Nephron progenitor cell (in vitro differentiated cells): ENCODE data around the gene IRX2.

Experiments
- DNase-seq: peaks from one replicate; pipeline ENCODE4 v3.0.0; 2021
- H3K27ac Mint-ChIP-seq: 2 replicates; pipeline ENCODE4 v1.8.0; 2021; ENCODE audit warnings: mild to moderate bottlenecking, moderate library complexity, mixed read lengths
- H3K27me3 Mint-ChIP-seq: 2 replicates; pipeline ENCODE4 v1.8.0; 2021; ENCODE audit warnings: mild to moderate bottlenecking, low read depth, mixed read lengths; ENCODE audit not compliant: poor library complexity
- H3K36me3 Mint-ChIP-seq: 2 replicates; pipeline ENCODE4 v1.8.0; 2021; ENCODE audit warnings: low read depth, mixed read lengths
- H3K4me1 Mint-ChIP-seq: 2 replicates; pipeline ENCODE4 v1.8.0; 2021; ENCODE audit warnings: mixed read lengths
- H3K4me3 Mint-ChIP-seq: 2 replicates; pipeline ENCODE4 v1.8.0; 2021; ENCODE audit warnings: mild to moderate bottlenecking, moderate library complexity, mixed read lengths
- H3K9me3 Mint-ChIP-seq: 2 replicates; pipeline ENCODE4 v1.8.0; 2021; ENCODE audit warnings: mild to moderate bottlenecking, moderate library complexity, mixed read lengths
- CTCF ChIP-seq: fragments of 200-600 bp; sonication (generic); IDR thresholded peaks from 2 replicates; pipeline ENCODE4 v1.5.0; 2021; ENCODE audit warnings: antibody characterized with exemption

The IRX2 gene

GRCh38 chr5:2714026-2714425 lies 37.5 kb downstream of the IRX2 start:
- Mint-ChIP-seq H3K36me3 (no peaks in the 10 kb centered on the region), H3K27me3 (peaks cover 35% of the 10 kb centered on the region), H3K4me1 (peaks cover 6% of the 10 kb centered on the region), H3K27ac (no peak overlapping the region), H3K4me3 (no peak overlapping the region), H3K9me3 (no peaks in the 10 kb centered on the region)
- DNase-seq = no peak
- no peak for TF ChIP-seq CTCF

DNA sequence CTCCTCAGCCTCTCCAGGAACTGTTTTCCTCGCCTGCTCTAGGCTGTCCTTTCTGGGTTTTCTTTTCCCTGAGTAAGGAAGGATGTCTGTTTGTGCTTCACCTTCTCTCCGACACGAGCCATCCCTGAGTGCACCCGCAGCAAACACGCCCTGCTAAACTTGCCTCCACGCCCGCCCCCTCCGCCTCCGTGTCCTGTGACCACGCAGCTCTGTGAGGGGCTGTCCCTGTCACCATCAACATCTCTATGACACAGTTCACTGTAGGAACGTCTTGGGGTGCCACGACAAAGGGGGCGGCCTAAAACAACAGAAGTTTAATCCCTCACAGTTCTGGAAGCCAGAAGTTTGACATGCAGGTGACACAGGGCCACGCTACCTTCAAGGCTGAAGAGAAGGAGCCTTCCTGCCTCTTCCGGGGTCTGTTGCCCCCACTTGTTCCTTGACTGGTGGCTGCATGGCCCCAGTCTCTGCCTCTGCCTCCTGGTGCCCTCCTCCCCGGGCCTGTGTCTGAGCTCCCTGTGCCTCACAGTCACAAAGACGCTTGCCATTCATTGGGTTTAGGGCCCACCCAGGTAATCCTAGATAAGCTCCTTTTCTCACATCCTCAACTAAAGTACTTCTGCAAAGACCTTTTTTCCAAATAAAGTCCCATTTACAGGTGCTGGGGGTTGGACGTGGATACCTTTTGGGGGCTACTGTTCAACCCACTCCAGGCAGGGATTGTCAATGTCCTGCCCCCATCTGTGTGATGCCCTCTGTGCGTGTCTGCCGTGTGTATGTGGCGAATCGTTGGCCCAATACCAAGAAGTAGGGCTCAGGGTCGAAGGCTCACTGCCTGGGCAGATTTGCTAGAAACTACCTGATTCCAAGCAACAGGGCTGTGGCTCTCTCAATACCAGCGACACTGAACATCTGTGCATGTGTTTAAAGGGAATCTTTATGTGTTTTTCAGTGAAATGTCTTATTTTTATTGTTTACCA lies 39.7 kb downstream of the IRX2 start:
- peaks cover 25% of the 10 kb centered on the region for H3K27me3 Mint-ChIP-seq
- H3K36me3 Mint-ChIP-seq = no peaks in the 10 kb centered on the region
- no peak for TF ChIP-seq CTCF
- no peak for DNase-seq
- no peak overlapping the region for H3K4me3 Mint-ChIP-seq
- H3K4me1 Mint-ChIP-seq = peaks cover 2% of the 10 kb centered on the region
- H3K9me3 Mint-ChIP-seq = no peaks in the 10 kb centered on the region
- H3K27ac Mint-ChIP-seq = peak overlapping the region; percentile 86

DNA sequence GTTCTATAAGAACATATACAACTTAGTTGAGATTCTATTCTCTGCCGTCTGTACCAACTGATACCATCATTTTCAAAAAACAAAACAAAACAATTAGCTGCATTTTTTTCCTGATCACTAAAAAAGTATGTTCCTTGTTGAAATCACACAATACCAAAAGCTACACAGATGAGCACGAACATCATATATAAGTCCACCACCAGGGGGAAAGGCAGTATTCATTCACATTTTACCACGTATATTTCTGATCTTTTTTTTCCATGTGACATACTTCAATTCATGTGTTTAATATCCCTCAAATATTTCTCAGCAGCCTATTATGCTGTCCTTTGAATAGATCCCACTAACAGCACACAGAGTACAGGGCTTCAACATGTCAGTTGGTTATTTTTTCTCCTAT lies 40.6 kb downstream of the IRX2 start:
- TF ChIP-seq CTCF = peak; percentile 39

GRCh38 chr5:2709976-2710689 lies 41.3 kb downstream of the IRX2 start:
- no peak for TF ChIP-seq CTCF
- DNase-seq = no peak
- H3K4me3 Mint-ChIP-seq = no peak overlapping the region
- H3K9me3 Mint-ChIP-seq = no peaks in the 10 kb centered on the region
- no peaks in the 10 kb centered on the region for H3K4me1 Mint-ChIP-seq
- peaks cover 23% of the 10 kb centered on the region for H3K27me3 Mint-ChIP-seq
- no peaks in the 10 kb centered on the region for H3K36me3 Mint-ChIP-seq
- H3K27ac Mint-ChIP-seq = no peak overlapping the region

More for the DNA sequence above, 40.6 kb downstream of the IRX2 start:
- DNase-seq = no peak
- Mint-ChIP-seq H3K9me3 (no peaks in the 10 kb centered on the region), H3K27ac (no peak overlapping the region), H3K4me1 (no peaks in the 10 kb centered on the region), H3K4me3 (no peak overlapping the region), H3K27me3 (peaks cover 29% of the 10 kb centered on the region), H3K36me3 (no peaks in the 10 kb centered on the region)

DNA sequence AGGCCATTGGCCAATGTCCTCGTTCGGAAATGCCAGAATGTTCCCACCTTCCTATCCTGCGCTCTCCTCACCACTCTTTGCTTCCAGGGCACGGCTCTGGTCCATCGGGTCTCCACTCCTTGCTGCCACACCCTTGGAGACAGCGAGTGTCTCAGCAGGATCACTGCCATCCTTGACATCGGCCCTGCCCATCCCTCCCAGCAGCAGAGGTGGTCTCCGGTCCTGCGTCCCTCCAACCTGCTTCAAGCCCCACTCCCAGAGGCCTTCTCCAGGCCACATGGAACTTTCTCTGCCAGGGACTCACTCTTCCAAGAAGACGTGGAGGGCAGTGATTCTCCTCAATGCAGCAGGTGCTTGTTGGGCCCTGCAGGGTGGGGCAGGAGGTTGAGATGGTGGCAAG lies 42.7 kb downstream of the IRX2 start:
- H3K4me3 Mint-ChIP-seq = no peak overlapping the region
- no peak for DNase-seq
- H3K9me3 Mint-ChIP-seq = no peaks in the 10 kb centered on the region
- no peaks in the 10 kb centered on the region for H3K36me3 Mint-ChIP-seq
- H3K4me1 Mint-ChIP-seq = no peaks in the 10 kb centered on the region
- TF ChIP-seq CTCF = no peak
- peaks cover 24% of the 10 kb centered on the region for H3K27me3 Mint-ChIP-seq
- no peak overlapping the region for H3K27ac Mint-ChIP-seq
